Central memory CD4-positive, alpha-beta T cell (primary cell): ENCODE results near the gene GRHL1.
"Not testable (repeated sequence)": the region's sequence is repeated elsewhere in the genome, so short reads cannot be mapped to it uniquely, and the experiment has no call there.

ENCODE experiments used
- DNase-seq: peaks from one replicate; pipeline ENCODE4 v3.0.0; 2022
- total RNA-seq, 3 experiments: gene quantifications; one replicate each; lab custom pipeline; 2026; lab: John Stamatoyannopoulos, UW

The GRHL1 gene
- total RNA-seq = 0.33 to 2.4 (median 0.96) reads per million in 3 experiments

GRCh38 chr2:9951522-9952285 lies at the start of gene GRHL1:
TSS of gene GRHL1 (plus strand) at chr2:9951693. CDS start at chr2:9951834, 141 bp downstream.
- peak; percentile 89 for DNase-seq

- DNase-seq = no peak
These were observed 46.1 kb upstream of the GRHL1 start for GRCh38 chr2:9905413-9905812.

GRCh38 chr2:9907402-9907801 lies 44.1 kb upstream of the GRHL1 start:
- no peak for DNase-seq

- no peak for DNase-seq
These were observed 42.9 kb upstream of the GRHL1 start for GRCh38 chr2:9908639-9909038.

- DNase-seq = no peak
These were observed 42.4 kb upstream of the GRHL1 start for GRCh38 chr2:9909106-9909505.

GRCh38 chr2:9910699-9911098 lies 40.8 kb upstream of the GRHL1 start:
- no peak for DNase-seq

- DNase-seq = no peak
These were observed 39.0 kb upstream of the GRHL1 start for GRCh38 chr2:9912468-9912867.

GRCh38 chr2:9914384-9915065 lies 37.0 kb upstream of the GRHL1 start:
- no peak for DNase-seq

- DNase-seq = no peak
These were observed 33.2 kb upstream of the GRHL1 start for GRCh38 chr2:9918275-9918674.

- DNase-seq = no peak
These were observed 32.0 kb upstream of the GRHL1 start for GRCh38 chr2:9919512-9919911.

- not testable (repeated sequence) for DNase-seq
These were observed 24.5 kb upstream of the GRHL1 start for GRCh38 chr2:9927020-9927419.

GRCh38 chr2:9937258-9937657 lies 14.2 kb upstream of the GRHL1 start:
- DNase-seq = no peak

- DNase-seq = no peak
These were observed 13.5 kb upstream of the GRHL1 start for GRCh38 chr2:9937968-9938367.

- no peak for DNase-seq
These were observed 11.7 kb upstream of the GRHL1 start for GRCh38 chr2:9939587-9940485.

GRCh38 chr2:9941196-9941995 lies 10.1 kb upstream of the GRHL1 start:
- no peak for DNase-seq

- no peak for DNase-seq
These were observed 9.5 kb upstream of the GRHL1 start for GRCh38 chr2:9941996-9942390.

- DNase-seq = no peak
These were observed 7.1 kb upstream of the GRHL1 start for GRCh38 chr2:9944330-9944758.

GRCh38 chr2:9945596-9945995 lies 5.9 kb upstream of the GRHL1 start:
- no peak for DNase-seq

GRCh38 chr2:9946076-9946475 lies 5.4 kb upstream of the GRHL1 start:
- DNase-seq = no peak

GRCh38 chr2:9946818-9947217 lies 4.7 kb upstream of the GRHL1 start:
- DNase-seq = no peak

- DNase-seq = no peak
These were observed 2.8 kb upstream of the GRHL1 start for GRCh38 chr2:9948721-9949120.

GRCh38 chr2:9949239-9949991 lies 2.1 kb upstream of the GRHL1 start:
- DNase-seq = no peak
